ENCODE measurements around the gene SOX13.
A peak's percentile ranks its signal among the peaks of the same experiment; 100 is the strongest.

Gene SOX13

DNA sequence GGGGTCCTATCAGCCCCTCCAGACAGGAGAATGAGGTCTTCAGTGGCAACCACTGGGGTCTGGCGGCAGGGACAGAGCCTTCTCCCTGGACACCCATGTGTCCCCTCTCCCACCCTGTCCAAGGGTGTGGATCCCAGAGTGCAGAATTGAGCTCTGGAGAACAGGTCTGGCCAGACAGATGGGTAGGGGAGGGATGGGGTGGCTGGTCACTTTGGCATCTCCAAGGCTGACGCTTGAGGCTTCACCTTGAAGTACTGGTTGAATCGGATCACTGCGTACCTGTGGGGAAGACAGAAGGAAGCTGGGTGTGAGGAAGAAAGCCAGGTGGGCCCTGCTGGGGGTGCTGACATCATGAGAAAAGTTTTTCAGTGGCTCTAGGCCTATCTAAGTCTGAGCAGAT, 59.1 kb downstream of the SOX13 start:
- no peak for DNase-seq (ENCODE audit: low read depth in 2 of 2)

GRCh38 chr1:204132718-204133117, 59.8 kb downstream of the SOX13 start:
- DNase-seq (ENCODE audit: low read depth in 2 of 2), result no peak

DNA sequence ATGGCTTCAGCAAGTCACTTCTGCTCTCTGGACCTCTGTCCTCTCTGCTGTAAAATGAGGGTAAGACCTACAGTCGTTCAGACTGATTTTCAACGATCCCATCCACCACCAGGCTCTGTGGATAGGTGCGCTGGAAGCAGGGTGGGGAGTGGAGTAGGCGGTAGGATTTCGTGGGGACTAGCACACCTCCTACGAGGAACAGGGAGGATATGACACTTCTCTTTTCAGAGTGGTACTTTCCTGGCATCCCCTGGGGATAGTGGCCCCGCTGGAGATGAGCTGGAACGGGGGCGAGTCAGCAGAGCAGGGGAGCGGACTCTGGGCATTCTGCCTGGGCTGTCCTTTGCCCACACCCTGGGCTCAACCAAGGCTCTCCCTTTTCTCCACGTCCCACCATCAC, 61.2 kb downstream of the SOX13 start:
- DNase-seq (ENCODE audit: low read depth in 2 of 2), result no peak

GRCh38 chr1:204136814-204137213, 63.9 kb downstream of the SOX13 start:
- no peak for DNase-seq (ENCODE audit: low read depth in 2 of 2)

DNA sequence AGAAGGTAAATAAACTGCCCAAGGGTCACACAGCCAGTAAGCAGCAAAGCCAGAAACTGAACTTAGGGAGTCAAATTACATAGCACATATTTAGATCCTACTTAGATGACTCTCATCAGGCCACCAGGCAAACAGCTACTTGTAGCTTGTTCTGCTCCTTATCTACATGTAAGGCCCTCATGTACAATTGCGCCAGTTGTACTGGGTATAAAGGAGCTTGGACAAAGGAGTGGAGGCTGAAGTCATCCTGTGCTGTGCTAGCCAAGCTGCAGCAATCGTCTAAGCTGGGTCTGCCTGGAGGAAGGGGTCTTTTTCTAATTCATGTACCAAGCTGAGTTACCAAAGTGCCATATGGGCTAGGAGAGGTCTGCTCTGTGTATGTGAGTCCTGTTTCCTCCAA, 66.2 kb downstream of the SOX13 start:
- DNase-seq (ENCODE audit: low read depth in 2 of 2), result no peak

DNA sequence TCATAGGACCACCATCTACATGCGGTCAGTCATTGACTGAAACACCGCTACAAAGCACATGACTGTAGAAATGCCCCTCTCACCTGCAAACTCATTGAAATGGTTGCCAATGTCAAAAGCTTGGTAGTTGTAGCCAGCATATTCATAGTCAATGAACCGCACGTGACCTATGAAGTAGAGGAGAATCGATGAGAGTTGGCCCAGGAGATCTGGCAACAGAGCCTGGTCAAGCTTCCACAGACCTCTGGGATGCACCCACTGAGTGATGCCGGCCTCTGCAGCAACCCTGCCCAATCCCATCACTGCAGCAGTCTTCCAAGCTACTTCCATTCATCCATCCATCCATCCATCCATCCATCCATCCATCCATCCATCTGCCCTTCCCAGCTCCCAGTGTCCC, 67.0 kb downstream of the SOX13 start:
- no peak for DNase-seq (ENCODE audit: low read depth in 2 of 2)

DNA sequence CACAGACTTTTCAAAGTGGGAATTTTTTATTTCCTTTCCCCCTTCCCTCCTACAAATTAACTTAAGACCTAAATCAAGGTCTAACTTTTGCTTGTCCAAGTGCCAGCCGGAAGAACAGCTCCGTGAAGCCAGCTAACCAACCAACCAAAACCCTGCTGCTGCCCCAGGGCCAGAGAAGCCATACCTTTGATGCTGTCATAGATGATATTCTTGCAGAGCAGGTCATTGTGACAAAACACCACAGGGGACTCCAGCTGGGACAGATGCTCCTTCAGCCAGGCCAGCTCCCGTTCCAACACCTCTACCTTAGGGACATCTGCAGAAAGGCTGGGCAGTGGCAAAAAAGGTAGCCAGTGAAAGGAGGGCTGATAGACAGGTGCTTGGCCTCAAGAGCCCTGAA, 68.2 kb downstream of the SOX13 start:
- DNase-seq (ENCODE audit: low read depth in 2 of 2), result no peak

- DNase-seq (ENCODE audit: low read depth in 2 of 2), result no peak
Observed at GRCh38 chr1:204142032-204142974, 69.4 kb downstream of the SOX13 start.

DNA sequence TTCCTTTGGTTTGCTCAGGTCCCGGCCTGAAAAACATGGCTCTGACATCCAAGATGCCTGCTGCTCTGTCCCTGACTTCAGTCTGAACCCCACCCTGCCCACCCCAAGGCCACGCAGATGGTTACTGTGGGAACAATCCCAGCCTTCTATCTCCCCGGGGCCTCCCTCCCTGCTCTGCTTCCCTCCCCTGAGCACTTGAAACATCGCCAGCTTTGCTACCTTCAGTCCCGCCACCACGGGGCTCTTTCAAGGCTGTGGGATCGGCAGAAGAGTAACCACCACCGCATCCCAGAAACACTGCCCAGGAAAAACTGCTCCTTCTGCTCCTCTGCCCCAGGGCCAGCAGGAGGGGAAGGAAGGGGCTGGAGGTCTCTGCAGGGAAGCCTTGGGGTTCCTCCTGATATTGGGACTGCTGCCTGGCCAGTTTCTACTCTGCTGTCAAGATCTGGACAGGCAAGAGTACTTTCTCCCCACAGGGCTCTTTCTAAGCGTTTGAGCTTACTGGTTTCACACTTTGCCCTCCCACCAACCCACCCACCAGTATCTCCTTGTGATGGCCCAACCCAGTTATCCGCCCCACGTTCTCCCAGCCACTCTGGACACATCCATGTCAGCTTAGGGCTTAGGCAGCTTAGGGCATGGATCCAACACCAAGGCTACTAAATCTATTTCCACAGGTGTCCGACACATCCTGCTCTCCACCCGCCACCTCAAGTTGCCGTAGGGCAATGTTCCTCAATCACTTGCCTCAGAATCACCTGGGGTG, 70.5 kb downstream of the SOX13 start:
- no peak for DNase-seq (ENCODE audit: low read depth in 2 of 2)

DNA sequence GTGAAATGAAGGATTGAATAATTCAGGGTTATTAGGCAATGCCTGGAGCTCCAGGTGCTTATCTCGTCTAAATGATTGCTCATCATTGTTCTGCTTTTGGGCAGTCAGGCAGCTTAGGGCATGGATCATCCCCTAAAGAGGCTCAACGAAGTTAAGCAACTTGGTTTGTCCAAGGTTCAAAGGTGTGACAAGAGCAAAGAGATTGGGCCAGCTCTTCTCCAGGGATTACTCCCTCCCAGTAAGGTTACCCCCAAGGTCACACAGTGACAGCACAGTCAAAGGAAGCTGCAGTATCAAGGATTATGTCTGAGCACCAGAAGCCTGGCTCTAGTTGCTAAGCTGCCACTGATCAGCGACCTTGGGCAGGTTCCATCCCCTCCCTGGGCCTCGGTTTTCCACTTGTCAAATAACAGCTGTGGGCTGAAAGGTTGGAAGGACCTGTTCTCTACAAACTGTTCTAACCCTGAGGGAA, 72.2 kb downstream of the SOX13 start:
- no peak for DNase-seq (ENCODE audit: low read depth in 2 of 2)

- DNase-seq (ENCODE audit: low read depth in 2 of 2), result no peak
Observed at GRCh38 chr1:204146309-204146708, 73.4 kb downstream of the SOX13 start.

DNA sequence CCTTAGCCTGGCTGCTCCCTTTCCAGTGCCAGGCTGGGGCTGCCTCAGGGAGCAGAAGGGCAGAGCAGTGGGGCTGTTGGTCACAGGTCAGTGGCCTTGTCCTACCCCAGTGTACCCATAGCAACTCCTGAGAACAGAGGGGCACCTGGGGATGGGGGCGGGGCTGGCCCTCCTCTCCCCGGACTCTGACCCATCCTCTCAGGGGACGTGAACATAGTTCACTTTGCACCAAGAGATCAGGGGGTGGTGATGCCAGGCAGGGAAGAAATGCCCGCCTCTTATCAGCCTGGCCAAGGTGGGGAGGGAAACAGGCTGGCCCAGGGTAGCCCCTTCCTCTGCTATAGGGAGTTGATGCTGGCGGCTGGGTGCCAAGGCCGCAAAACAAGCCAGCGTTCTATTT, 74.0 kb downstream of the SOX13 start:
- DNase-seq (ENCODE audit: low read depth in 2 of 2), result no peak

GRCh38 chr1:204147406-204148383, 74.8 kb downstream of the SOX13 start:
- no peak for DNase-seq (ENCODE audit: low read depth in 2 of 2)

GRCh38 chr1:204149107-204149506, 76.2 kb downstream of the SOX13 start:
- no peak for DNase-seq (ENCODE audit: low read depth in 2 of 2)

DNA sequence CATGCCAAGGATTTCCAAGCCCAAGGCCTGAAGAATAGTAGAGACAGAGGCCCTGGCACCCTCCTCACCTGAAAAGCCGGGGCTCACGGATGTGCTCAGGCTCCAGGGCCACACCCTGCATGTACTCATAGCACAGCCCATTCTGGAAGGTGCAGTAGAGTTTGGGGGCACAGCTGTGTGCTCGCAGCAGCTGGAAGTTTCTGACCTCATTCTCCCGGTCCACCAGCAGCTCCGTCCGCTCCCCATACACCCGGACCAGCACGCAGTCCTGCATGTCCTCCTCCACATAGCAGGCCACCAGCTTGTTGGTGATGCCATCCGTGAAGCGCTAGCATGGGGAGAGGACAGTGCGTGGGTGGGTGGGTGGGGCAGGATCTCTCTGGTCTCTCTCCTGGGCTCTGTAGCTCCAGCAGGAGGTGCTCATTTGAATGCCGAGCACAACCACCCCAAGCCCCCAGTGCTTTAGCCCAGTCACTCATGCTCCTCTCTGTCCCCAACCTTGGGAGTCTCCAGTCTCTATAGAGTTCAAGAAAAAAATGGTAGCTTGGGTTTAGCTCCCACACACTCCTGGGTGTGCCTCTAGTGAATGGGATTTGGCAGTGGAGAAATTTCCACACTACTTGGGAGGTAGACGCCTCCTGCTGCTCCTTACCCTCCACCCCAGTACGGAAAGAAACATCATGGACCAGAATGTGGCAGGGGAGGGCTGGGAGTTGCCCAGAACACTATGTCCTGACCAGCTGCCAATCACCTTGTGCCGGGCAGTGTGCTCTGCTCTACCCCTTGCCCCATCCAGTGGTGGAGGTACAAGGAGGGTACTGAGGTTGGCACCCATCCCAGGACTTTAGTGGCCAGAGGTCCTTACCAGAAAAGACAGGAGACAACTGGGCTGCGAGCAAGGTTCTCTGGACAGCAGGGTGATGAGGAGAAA, 77.0 kb downstream of the SOX13 start:
- DNase-seq (ENCODE audit: low read depth in 2 of 2), result no peak

DNA sequence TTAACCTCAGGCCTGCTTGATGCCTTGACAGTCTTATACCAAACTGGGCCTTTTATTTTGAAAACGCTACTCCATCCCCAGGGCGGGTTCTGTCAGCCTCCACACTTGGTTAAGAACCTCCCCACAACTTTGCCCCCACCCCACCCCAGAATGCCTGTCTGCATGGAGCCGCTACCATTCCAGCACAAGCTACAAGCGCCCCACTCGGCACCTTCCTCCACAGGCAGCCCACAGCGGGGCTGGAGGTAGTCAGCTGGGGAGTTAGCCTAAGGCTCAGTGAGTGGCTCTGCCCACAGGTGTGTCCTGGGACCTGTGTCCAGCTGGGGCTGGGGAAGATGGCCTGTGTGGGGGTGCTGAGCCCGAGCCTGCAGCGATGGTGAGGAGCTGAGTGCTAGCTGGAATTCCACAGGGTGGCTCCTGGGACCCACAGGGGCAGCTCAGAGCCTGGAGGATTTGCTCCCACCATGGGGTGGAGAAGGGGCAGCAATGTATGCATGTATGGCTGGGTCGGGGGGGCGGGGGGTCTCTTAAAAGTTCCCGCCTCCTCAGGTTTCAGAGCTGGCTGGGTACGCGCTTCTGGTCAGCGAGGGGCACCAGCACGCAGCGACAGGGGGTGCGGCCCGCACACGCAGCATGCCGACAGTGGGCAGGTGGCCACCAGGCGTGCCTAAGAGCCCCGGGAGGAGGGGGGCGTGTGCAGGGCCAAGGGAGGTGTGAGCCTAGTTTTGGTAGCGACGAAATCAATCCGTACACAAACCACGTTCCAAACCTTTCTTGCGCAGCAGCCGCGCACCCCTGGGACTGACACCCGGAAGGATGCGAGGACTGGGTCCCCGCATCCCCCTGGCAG, 78.0 kb downstream of the SOX13 start:
- no peak for DNase-seq (ENCODE audit: low read depth in 2 of 2)

GRCh38 chr1:204151552-204152309, 78.8 kb downstream of the SOX13 start, which contains the start of gene ETNK2:
ETNK2 (minus strand) TSS chr1:204152044; CDS start chr1:204151852, 192 bp downstream.
- peak; percentile 24 to 28 for DNase-seq (ENCODE audit: low read depth in 2 of 2)

DNA sequence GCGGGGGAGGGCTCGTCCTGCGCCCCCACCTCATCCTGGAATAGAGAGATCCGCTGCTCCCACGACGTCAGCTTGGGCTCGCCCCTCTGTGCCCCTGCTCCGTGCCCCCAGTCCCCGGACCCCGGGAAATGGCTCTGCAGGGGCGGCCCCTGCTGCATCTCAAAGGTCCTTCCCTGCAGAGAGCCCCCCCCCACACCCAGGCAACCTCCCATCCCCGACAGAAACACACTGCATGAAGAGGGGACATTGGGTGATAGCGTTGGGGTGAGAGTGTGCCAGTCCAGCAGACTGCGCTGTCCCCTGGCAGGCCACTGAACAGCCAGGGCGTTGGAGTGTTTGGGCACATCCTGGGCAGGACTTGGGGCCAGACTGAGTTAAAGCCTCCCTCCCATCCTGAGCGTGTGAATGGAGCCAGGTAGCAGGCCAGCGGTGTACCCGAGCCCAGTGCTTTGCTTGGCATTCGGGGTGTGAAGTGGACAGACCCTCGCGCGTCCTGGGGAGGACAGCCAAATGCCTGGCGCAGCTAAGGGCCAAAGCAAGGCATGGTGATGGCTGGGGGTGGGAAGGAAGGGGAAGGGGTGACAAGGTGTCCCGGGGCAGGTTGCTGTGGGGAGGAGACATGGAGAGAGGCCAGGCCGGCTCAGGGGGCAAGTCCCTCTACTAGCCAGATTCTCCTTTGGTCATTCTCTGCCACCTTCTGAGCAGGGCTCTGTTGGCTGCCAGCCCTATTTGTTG, 79.6 kb downstream of the SOX13 start:
- no peak for DNase-seq (ENCODE audit: low read depth in 2 of 2)
